Measurements from ENCODE around the gene GPR61. TPM values are rescaled to one million over a fixed set of nuclear protein-coding genes. Genes with fewer than 3 reads are reported as not detected.

The GPR61 gene, protein sequence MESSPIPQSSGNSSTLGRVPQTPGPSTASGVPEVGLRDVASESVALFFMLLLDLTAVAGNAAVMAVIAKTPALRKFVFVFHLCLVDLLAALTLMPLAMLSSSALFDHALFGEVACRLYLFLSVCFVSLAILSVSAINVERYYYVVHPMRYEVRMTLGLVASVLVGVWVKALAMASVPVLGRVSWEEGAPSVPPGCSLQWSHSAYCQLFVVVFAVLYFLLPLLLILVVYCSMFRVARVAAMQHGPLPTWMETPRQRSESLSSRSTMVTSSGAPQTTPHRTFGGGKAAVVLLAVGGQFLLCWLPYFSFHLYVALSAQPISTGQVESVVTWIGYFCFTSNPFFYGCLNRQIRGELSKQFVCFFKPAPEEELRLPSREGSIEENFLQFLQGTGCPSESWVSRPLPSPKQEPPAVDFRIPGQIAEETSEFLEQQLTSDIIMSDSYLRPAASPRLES
- total RNA-seq: 0.42 TPM
- 0.07 TPM for polyA plus RNA-seq
- long read RNA-seq, donor 1: 0 reads
- long read RNA-seq, donor 2, partial matches to known transcripts: 8 of 8 reads
- long read RNA-seq, donor 2, other reads (novel, unspliced or antisense): 0 of 8 reads
- long read RNA-seq, donor 3: 0 reads
- long read RNA-seq, donor 4: 0 reads
- long read RNA-seq, donor 5: 0 reads
- long read RNA-seq, donor 6: 0 reads
- long read RNA-seq, donor 7: 0 reads
- long read RNA-seq, donor 8: 0 reads
- long read RNA-seq, donor 9: 0 reads
- long read RNA-seq, donor 10: 0 reads

DNA sequence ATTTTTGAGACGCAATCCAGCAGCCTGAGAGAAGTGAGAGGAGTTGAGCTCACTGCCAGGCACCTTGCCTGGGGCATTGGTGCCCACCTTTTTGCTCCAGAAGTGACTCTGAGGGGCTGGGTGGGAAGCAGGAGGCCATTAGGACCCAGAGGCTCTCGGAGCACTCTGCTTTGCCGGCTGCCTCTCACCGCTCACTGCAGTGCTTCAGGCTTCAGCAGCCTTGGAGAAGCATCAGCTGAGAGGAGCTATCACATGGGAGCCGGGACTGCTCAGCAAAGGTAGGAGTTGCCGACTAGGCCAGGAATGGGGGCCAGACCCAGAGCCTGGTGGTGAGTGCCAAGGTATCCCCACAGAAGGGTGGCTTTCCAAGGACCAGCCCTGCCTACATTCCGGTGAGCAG is at the start of gene GPR61:
Gene GPR61 (plus strand): TSS at position 197 of the 400 bp plus-strand sequence. CDS start 3,151 bp downstream, outside the sequence.
- H3K27ac ChIP-seq (ENCODE audit: low read depth in 1 of 2, low read length in 1 of 2): no peak within 1 kb of the TSS
- no peaks in the 10 kb centered on the region for H3K4me1 ChIP-seq (ENCODE audit: control insufficient read depth in 2 of 2, insufficient read depth in 2 of 2, low read length in 2 of 2)
- no peak for DNase-seq (ENCODE audit: low read depth in 6 of 9, low spot score in 9 of 9)
- H3K4me3 ChIP-seq (ENCODE audit: low read length in 2 of 2): no peak within 1 kb of the TSS
- H3K27me3 ChIP-seq (ENCODE audit: control insufficient read depth in 2 of 2, insufficient read depth in 1 of 2, low read length in 1 of 2): peaks cover 0 to 4% of the 10 kb centered on the region in 2 donors
- H3K9me3 ChIP-seq (ENCODE audit: control insufficient read depth in 2 of 2, insufficient read depth in 1 of 2, low read length in 1 of 2): no peaks in the 10 kb centered on the region
- H3K36me3 ChIP-seq (ENCODE audit: control insufficient read depth in 2 of 2, insufficient read depth in 2 of 2, low read length in 1 of 2): no peaks in the 10 kb centered on the region
- WGBS: 87% methylated on average over 7 of the region's 7 CpGs

GRCh38 chr1:109490029-109490933 is 49.4 kb upstream of the GPR61 start:
- H3K4me1 ChIP-seq (ENCODE audit: control insufficient read depth in 2 of 2, insufficient read depth in 2 of 2, low read length in 2 of 2): peaks cover 7 to 25% of the 10 kb centered on the region in 2 donors
- WGBS: 96% methylated on average over 11 of the region's 11 CpGs

DNA sequence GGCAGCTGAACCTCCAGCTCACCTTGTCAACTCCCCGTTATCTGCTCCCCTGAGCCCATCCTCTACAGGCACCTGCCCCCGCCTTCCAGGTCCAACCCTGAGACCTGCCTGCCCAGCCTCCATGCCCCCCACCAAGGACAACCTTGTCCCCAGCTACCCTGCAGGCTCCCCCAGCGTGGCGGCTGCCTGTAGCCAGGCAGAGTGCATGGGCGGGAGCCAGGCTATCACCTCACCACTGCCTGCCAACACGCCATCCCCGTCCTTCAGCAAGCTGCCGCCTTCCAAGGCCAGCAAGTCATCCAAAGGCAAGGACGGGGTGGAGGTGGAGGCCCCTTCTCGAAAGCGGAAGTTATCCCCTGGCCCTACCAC is 48.8 kb upstream of the GPR61 start:
- no peaks in the 10 kb centered on the region for H3K9me3 ChIP-seq (ENCODE audit: control insufficient read depth in 2 of 2, insufficient read depth in 1 of 2, low read length in 1 of 2)
- WGBS: 96% methylated on average over 11 of the region's 11 CpGs
- peaks cover 51 to 59% of the 10 kb centered on the region in 2 donors for H3K36me3 ChIP-seq (ENCODE audit: control insufficient read depth in 2 of 2, insufficient read depth in 2 of 2, low read length in 1 of 2)
- H3K4me3 ChIP-seq (ENCODE audit: low read length in 2 of 2): no peak overlapping the region
- peaks cover 7 to 25% of the 10 kb centered on the region in 2 donors for H3K4me1 ChIP-seq (ENCODE audit: control insufficient read depth in 2 of 2, insufficient read depth in 2 of 2, low read length in 2 of 2)
- no peak for DNase-seq (ENCODE audit: low read depth in 6 of 9, low spot score in 9 of 9)
- no peak overlapping the region for H3K27ac ChIP-seq (ENCODE audit: low read depth in 1 of 2, low read length in 1 of 2)
- H3K27me3 ChIP-seq (ENCODE audit: control insufficient read depth in 2 of 2, insufficient read depth in 1 of 2, low read length in 1 of 2): no peaks in the 10 kb centered on the region

More at GRCh38 chr1:109490029-109490933, 49.4 kb upstream of the GPR61 start:
- H3K4me3 ChIP-seq (ENCODE audit: low read length in 2 of 2): no peak overlapping the region
- no peaks in the 10 kb centered on the region for H3K9me3 ChIP-seq (ENCODE audit: control insufficient read depth in 2 of 2, insufficient read depth in 1 of 2, low read length in 1 of 2)
- no peak overlapping the region for H3K27ac ChIP-seq (ENCODE audit: low read depth in 1 of 2, low read length in 1 of 2)
- DNase-seq (ENCODE audit: low read depth in 6 of 9, low spot score in 9 of 9): peak in 5 of 9 donors; percentile 55 to 83 (median 66)
- peaks cover 45 to 56% of the 10 kb centered on the region in 2 donors for H3K36me3 ChIP-seq (ENCODE audit: control insufficient read depth in 2 of 2, insufficient read depth in 2 of 2, low read length in 1 of 2)
- H3K27me3 ChIP-seq (ENCODE audit: control insufficient read depth in 2 of 2, insufficient read depth in 1 of 2, low read length in 1 of 2): no peaks in the 10 kb centered on the region

DNA sequence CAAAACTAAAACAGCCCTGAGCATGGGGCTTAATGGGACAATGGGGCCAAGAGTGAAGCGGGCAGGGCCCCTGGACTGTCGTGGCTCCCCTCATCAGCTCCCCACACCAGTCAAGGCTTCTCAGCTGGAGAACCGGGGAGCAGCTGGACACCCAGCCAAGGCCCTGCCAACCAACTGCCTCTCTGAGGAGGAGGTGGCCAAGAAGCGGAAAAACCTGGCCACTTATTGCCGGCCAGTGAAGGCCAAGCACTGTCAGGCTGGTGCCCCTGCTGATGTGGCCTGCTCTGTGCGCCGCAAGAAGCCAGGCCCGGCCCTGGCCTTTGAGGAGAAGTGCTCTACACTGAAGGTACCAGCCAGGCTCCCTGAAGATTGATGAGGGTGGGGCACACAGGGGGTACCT is 48.3 kb upstream of the GPR61 start:
- no peak overlapping the region for H3K27ac ChIP-seq (ENCODE audit: low read depth in 1 of 2, low read length in 1 of 2)
- no peaks in the 10 kb centered on the region for H3K9me3 ChIP-seq (ENCODE audit: control insufficient read depth in 2 of 2, insufficient read depth in 1 of 2, low read length in 1 of 2)
- WGBS: 96% methylated on average over 8 of the region's 8 CpGs
- H3K4me1 ChIP-seq (ENCODE audit: control insufficient read depth in 2 of 2, insufficient read depth in 2 of 2, low read length in 2 of 2): peaks cover 7 to 25% of the 10 kb centered on the region in 2 donors
- no peaks in the 10 kb centered on the region for H3K27me3 ChIP-seq (ENCODE audit: control insufficient read depth in 2 of 2, insufficient read depth in 1 of 2, low read length in 1 of 2)
- no peak overlapping the region for H3K4me3 ChIP-seq (ENCODE audit: low read length in 2 of 2)
- DNase-seq (ENCODE audit: low read depth in 6 of 9, low spot score in 9 of 9): no peak
- H3K36me3 ChIP-seq (ENCODE audit: control insufficient read depth in 2 of 2, insufficient read depth in 2 of 2, low read length in 1 of 2): peaks cover 51 to 59% of the 10 kb centered on the region in 2 donors

DNA sequence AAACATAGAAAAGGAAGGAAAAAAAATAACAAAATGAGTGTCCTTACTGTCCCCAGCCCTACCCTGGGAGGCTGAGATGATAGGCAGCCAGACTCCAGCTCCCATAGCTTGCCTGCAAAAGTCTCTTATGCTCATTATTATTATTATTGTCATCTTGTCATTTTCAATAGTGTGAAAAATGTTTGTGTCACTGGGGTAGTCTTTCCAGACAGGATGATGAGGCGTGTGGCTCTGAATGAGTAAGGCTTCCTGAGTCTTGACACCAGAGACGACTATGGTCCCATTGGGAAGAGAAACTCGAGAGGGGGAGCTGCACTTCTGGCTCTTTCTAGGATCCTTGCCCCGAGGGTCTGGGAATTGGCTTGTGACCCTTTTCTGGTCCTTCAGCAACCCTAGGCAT is 46.9 kb upstream of the GPR61 start:
- Histone ChIP-seq H3K27ac (ENCODE audit: low read depth in 1 of 2, low read length in 1 of 2) (no peak overlapping the region), H3K36me3 (ENCODE audit: control insufficient read depth in 2 of 2, insufficient read depth in 2 of 2, low read length in 1 of 2) (peaks cover 55 to 63% of the 10 kb centered on the region in 2 donors), H3K9me3 (ENCODE audit: control insufficient read depth in 2 of 2, insufficient read depth in 1 of 2, low read length in 1 of 2) (no peaks in the 10 kb centered on the region), H3K4me3 (ENCODE audit: low read length in 2 of 2) (no peak overlapping the region), H3K4me1 (ENCODE audit: control insufficient read depth in 2 of 2, insufficient read depth in 2 of 2, low read length in 2 of 2) (peaks cover 7 to 37% of the 10 kb centered on the region in 2 donors), H3K27me3 (ENCODE audit: control insufficient read depth in 2 of 2, insufficient read depth in 1 of 2, low read length in 1 of 2) (no peaks in the 10 kb centered on the region)
- WGBS: 97% methylated on average over 4 of the region's 4 CpGs
- no peak for DNase-seq (ENCODE audit: low read depth in 6 of 9, low spot score in 9 of 9)

GRCh38 chr1:109493227-109493626 is 46.4 kb upstream of the GPR61 start:
- Histone ChIP-seq H3K4me3 (ENCODE audit: low read length in 2 of 2) (no peak overlapping the region), H3K9me3 (ENCODE audit: control insufficient read depth in 2 of 2, insufficient read depth in 1 of 2, low read length in 1 of 2) (no peaks in the 10 kb centered on the region), H3K36me3 (ENCODE audit: control insufficient read depth in 2 of 2, insufficient read depth in 2 of 2, low read length in 1 of 2) (peaks cover 55 to 63% of the 10 kb centered on the region in 2 donors), H3K27me3 (ENCODE audit: control insufficient read depth in 2 of 2, insufficient read depth in 1 of 2, low read length in 1 of 2) (no peaks in the 10 kb centered on the region), H3K27ac (ENCODE audit: low read depth in 1 of 2, low read length in 1 of 2) (no peak overlapping the region), H3K4me1 (ENCODE audit: control insufficient read depth in 2 of 2, insufficient read depth in 2 of 2, low read length in 2 of 2) (peaks cover 12 to 42% of the 10 kb centered on the region in 2 donors)
- no peak for DNase-seq (ENCODE audit: low read depth in 6 of 9, low spot score in 9 of 9)
- WGBS: 95% methylated on average over 4 of the region's 4 CpGs

DNA sequence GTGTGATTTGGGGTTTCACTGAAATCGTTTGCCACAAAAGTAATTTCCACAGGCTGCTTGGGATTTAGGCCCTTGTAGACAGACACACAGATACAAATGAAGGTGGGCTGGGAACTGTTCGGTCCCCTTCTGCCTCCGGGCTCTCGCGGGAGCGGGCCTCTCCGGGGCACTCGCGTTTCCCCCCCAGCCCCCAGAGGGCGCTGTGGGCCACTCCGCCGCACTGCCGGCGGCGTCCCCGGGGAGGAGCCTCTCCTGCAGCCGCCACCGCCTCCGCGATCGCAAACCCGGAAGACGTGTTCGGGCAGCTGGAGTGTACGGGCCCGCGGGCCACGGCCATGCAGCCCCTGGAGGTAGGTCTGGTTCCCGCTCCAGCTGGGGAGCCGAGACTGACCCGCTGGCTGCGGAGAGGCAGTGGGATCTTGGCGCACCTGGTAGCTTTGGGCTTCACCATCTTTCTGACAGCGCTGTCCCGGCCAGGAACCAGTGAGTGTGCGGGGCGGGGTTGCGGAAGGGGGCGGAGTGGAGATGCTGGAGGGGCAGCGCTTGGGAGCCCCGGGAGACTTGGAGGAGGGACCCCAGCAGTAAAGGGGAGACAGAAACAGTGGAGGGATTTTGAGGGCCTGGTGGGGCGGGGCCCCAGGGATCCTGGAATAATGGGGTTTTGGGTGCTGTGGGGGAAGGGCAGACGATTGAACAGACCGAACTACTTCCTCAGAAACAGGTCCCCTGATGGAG is 45.7 kb upstream of the GPR61 start, which contains the start of gene CYB561D1:
Gene CYB561D1 (plus strand): TSS at position 290 of the 735 bp plus-strand sequence. CDS start 46 bp downstream, at position 336.
- Histone ChIP-seq H3K27me3 (ENCODE audit: control insufficient read depth in 2 of 2, insufficient read depth in 1 of 2, low read length in 1 of 2) (no peaks in the 10 kb centered on the region), H3K4me3 (ENCODE audit: low read length in 2 of 2) (peak within 1 kb of the TSS; percentile 80 to 93), H3K9me3 (ENCODE audit: control insufficient read depth in 2 of 2, insufficient read depth in 1 of 2, low read length in 1 of 2) (no peaks in the 10 kb centered on the region), H3K4me1 (ENCODE audit: control insufficient read depth in 2 of 2, insufficient read depth in 2 of 2, low read length in 2 of 2) (peaks cover 16 to 48% of the 10 kb centered on the region in 2 donors), H3K27ac (ENCODE audit: low read depth in 1 of 2, low read length in 1 of 2) (peak within 1 kb of the TSS; percentile 70 to 91), H3K36me3 (ENCODE audit: control insufficient read depth in 2 of 2, insufficient read depth in 2 of 2, low read length in 1 of 2) (peaks cover 47 to 62% of the 10 kb centered on the region in 2 donors)
- under 1% methylated on average over 44 of the region's 44 CpGs for WGBS
- peak in 8 of 9 donors; percentile 75 to 94 (median 87) for DNase-seq (ENCODE audit: low read depth in 6 of 9, low spot score in 9 of 9)

DNA sequence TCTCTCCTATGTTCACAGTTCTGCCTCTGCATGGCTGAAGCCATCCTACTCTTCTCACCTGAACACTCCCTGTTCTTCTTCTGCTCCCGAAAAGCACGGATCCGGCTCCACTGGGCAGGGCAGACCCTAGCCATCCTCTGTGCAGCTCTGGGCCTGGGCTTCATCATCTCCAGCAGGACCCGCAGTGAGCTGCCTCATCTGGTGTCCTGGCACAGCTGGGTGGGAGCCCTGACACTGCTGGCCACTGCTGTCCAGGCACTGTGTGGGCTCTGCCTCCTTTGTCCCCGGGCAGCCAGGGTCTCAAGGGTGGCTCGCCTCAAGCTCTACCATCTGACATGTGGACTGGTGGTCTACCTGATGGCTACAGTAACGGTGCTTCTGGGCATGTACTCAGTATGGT is 43.9 kb upstream of the GPR61 start:
- no peak for DNase-seq (ENCODE audit: low read depth in 6 of 9, low spot score in 9 of 9)
- Histone ChIP-seq H3K4me3 (ENCODE audit: low read length in 2 of 2) (no peak overlapping the region), H3K27me3 (ENCODE audit: control insufficient read depth in 2 of 2, insufficient read depth in 1 of 2, low read length in 1 of 2) (no peaks in the 10 kb centered on the region), H3K9me3 (ENCODE audit: control insufficient read depth in 2 of 2, insufficient read depth in 1 of 2, low read length in 1 of 2) (no peaks in the 10 kb centered on the region), H3K4me1 (ENCODE audit: control insufficient read depth in 2 of 2, insufficient read depth in 2 of 2, low read length in 2 of 2) (peaks cover 30 to 64% of the 10 kb centered on the region in 2 donors), H3K36me3 (ENCODE audit: control insufficient read depth in 2 of 2, insufficient read depth in 2 of 2, low read length in 1 of 2) (peaks cover 46 to 51% of the 10 kb centered on the region in 2 donors), H3K27ac (ENCODE audit: low read depth in 1 of 2, low read length in 1 of 2) (no peak overlapping the region)
- WGBS: 97% methylated on average over 7 of the region's 7 CpGs
